Activated CD4-positive, alpha-beta T cell treated with anti-CD3 and anti-CD28 coated beads, Interleukin-10, Interleukin-2, amounts not matched to agents 100 ng/mL and 50 ng/mL, durations not matched to agents 16 hours and 8 hours (primary cell): ENCODE data around the gene B4GALT5.
"Not testable (repeated sequence)": the region's sequence is repeated elsewhere in the genome, so short reads cannot be mapped to it uniquely, and the experiment has no call there.

ENCODE experiments used
- DNase-seq: peaks from one replicate; pipeline ENCODE4 v3.0.0-alpha.2; 2020

Gene B4GALT5

GRCh38 chr20:49656304-49656703 lies 57.4 kb downstream of the B4GALT5 start:
- no peak for DNase-seq

GRCh38 chr20:49653925-49654434 lies 59.7 kb downstream of the B4GALT5 start:
- no peak for DNase-seq

DNA sequence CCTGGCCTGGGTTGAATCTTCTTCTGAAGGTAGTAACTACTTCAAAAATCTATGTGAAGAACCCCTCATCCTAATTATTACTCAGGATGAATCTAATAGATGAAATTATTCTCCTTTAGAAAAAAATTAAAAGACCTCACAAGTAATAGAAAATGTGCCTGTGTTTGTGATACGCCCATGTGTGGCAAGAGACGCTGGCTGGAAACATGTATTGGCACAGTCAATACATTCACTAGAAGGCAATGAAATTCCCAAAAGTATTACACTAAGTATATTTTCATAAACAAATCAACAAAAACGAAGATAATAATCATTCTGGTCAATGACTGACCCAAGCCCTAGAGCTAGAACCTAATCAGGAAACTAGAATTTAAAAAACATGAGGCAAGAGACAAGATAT lies 64.0 kb downstream of the B4GALT5 start:
- no peak for DNase-seq

DNA sequence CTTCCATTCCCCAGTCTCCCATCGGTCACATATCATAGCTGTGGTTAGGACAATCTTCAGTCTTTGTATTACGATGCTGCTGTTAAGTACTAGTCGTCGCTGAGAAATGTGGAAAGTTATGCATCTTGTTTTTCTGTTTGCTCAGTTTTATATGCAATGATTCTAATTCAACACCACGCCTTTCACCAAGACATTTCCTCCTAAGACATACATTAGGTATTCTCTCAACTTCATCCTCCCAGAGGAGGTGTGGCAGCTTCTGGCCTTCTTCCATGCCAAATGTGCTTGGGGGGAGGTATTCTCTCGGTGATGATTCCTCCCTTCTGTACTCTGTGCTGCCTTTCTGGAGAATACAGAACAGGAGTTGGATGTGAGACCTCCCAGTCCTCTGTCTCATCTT lies 66.1 kb downstream of the B4GALT5 start:
- no peak for DNase-seq

- DNase-seq = no peak
These were observed 67.2 kb downstream of the B4GALT5 start for GRCh38 chr20:49646528-49646927.

- no peak for DNase-seq
These were observed 67.6 kb downstream of the B4GALT5 start for GRCh38 chr20:49646126-49646525.

DNA sequence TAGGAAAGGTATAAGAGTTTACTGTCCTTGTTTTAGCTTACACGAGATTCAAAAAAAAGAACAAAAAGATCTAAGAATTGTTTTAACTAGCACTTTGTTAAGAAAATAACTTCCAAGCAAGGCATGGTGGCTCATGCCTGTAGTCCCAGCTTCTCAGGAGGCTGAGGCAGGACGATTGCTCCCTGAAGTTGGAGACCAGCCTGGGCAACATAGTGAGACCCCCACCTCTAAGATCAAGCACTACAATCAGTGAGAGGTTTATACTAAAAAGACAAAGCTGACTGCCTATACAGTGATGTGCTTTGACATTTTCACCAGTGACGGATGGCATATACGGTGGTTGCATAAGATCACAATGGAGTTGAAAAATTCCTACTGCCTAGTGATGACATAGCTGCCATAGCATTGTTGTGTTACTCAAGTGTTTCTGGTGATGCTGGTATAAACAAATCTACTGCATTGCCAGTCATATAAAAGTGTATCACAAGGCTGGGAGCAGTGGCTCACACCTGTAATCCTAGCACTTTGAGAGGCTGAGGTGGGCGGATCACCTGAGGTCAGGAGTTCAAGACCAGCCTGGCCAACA lies 68.6 kb downstream of the B4GALT5 start:
- no peak for DNase-seq

GRCh38 chr20:49642816-49643215 lies 70.9 kb downstream of the B4GALT5 start:
- no peak for DNase-seq

DNA sequence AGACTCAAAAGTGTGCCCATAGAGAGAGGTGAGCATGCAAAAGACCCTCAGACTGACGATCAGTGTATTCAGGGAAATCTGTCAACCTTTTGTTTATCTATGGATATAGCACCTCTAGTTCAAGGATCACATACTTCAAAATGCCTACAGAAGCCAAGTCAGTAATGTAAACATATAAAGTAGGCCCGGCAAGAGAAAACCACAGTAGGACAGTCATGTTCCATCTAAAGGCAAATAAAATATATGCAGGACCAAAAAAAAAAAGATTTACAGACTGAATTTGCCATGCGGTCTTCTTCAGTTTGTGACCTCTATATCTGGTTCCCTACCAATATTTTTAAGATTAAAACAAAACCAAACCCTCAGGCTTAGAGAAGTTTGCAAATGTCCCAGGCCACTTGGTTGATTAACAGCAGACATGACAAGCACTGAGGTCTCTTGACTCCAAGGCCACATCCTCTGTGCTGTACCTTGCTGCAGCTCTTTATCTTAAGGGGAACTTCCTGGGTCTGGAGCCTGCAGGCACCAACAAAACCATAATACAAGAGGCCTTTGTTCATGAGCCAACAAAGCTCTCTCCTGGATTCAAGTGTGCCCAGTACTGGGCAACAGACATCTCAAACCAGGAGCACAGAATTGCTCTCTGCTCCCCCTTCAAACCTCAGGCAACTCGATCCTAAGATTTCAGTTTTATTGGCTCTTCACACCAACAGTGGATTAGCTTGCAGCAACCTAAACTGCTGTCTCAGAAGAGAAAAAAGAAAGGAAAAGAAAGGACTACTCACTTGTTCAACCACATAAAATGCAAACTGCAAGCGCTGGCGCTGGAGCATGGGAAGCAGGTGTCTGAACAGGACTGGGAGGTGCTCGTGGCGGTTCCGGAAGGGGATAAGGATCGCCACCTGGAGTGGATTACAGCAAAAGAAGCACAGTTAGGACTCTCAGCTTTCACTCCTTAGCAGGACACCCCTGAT lies 71.7 kb downstream of the B4GALT5 start:
- DNase-seq = no peak

DNA sequence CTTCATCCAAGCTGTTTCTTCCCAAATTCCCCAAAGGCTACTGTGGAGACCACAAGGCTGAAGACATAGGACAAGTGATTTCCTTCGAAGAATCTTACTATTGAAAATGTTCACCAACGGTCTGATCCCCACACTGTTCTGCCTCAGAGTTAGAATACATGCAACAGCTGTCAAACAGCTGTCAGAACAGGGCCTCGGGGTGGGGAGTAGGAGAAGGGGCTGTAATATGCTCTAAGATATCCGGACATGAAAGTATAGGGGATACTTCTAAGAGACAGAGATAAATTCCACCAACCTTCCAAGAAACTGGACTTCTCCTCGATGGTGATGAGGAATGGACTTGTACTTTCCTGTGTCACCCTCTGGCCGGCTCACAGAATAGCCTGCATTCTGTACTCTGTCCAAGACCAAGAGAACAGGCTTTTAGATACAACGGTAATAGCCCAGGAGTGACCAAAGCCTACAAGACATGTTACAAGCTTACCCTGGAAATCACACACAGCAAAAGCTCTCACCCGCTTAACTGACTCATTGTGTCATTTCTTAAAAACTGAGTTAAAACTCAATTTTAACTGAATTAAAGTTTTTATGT lies 76.5 kb downstream of the B4GALT5 start:
- DNase-seq = no peak

- no peak for DNase-seq
These were observed 77.2 kb downstream of the B4GALT5 start for GRCh38 chr20:49636447-49636846.

- no peak for DNase-seq
These were observed 77.8 kb downstream of the B4GALT5 start for GRCh38 chr20:49635866-49636265.

DNA sequence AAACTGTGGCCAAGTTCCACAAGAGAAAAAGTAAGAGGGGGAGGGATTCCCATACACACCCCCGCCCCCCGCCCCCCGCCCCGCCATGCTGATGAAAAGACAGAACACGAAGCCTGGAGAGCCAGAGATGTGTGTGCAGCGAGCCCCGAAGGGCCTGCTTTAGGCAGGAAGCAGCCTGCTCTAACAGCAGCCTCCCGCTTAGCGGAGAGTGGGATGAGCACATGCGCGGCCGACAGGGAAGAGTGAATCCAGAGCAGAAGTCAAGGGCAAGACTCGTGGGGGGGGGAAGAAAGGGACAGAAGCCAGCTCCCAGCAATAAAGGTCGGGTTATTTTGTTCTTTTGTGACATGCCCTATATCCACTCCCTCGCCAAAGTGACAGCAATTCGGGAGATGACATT lies 78.5 kb downstream of the B4GALT5 start:
- DNase-seq = no peak

- no peak for DNase-seq
These were observed 79.6 kb downstream of the B4GALT5 start for GRCh38 chr20:49634116-49634515.

DNA sequence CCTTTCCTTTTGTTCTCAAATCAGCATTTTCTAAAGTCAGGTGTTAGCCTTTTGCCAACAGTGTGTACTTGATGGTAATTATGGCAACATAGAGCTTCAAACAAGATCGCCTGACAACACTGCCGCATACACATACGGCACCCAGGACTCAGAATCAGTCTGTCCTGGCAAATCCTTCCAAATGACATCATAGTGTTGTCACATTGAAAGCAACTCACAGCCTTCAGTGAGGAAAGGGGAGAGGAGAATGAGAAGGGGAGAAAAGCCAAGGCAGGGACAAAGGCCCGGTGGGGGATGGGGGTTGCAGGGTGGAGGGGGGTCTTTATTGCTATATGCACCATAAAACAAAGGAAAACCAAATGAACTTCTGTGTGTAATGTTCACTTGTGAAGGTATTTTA lies 80.0 kb downstream of the B4GALT5 start:
- DNase-seq = no peak

GRCh38 chr20:49633023-49633422 lies 80.7 kb downstream of the B4GALT5 start:
- no peak for DNase-seq

GRCh38 chr20:49631856-49632418 lies 81.7 kb downstream of the B4GALT5 start:
- DNase-seq = no peak

- no peak for DNase-seq
These were observed 82.5 kb downstream of the B4GALT5 start for GRCh38 chr20:49631061-49631716.

GRCh38 chr20:49630396-49630951 lies 83.2 kb downstream of the B4GALT5 start:
- DNase-seq = no peak

- DNase-seq = no peak
These were observed 84.1 kb downstream of the B4GALT5 start for GRCh38 chr20:49629606-49630005.

DNA sequence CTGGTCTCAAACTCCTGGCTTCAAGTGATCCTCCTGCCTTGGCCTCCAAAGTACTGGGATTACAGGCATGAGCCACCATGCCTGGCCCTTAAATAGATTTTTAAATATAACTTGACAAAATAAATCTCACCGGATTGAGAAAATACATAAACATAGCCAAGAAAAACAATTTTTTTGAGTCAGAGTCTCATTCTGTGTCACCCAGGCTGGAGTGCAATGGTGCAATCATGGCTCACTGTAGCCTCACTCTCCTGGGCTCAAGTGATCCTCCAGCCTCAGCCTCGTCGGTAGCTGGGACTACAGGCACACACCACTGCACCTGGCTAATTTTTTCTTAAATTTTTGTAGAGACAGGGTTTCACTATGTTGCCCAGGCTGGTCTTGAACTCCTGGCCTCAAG lies 85.4 kb downstream of the B4GALT5 start:
- not testable (repeated sequence) for DNase-seq

- no peak for DNase-seq
These were observed 86.3 kb downstream of the B4GALT5 start for GRCh38 chr20:49627329-49627761.
